Testis (tissue), 3 donors: Measurements from ENCODE around the gene MAML3. TPM values are rescaled to one million over a fixed set of nuclear protein-coding genes. Genes with fewer than 3 reads are reported as not detected.

ENCODE experiments used
- DNase-seq: peaks from one replicate; pipeline ENCODE4 v3.0.0-alpha.2; 2019
- H3K27ac ChIP-seq, 2 donors: fragments of 200-600 bp; sonication (generic); one replicate each; pipeline ENCODE4 v1.5.1; 2019
- H3K27me3 ChIP-seq: fragments of 200-600 bp; sonication (generic); one replicate; pipeline ENCODE4 v1.5.1; 2019
- H3K36me3 ChIP-seq: fragments of 200-600 bp; sonication (generic); one replicate; pipeline ENCODE4 v1.5.1; 2017; ENCODE audit warnings: low read depth; ENCODE audit errors: missing control alignments
- H3K4me1 ChIP-seq: fragments of 200-600 bp; sonication (generic); one replicate; pipeline ENCODE4 v1.5.1; 2019
- H3K4me3 ChIP-seq, 2 donors: fragments of 200-600 bp; sonication (generic); one replicate each; pipeline ENCODE4 v1.5.1; 2017 to 2019
- H3K9me3 ChIP-seq: fragments of 200-600 bp; sonication (generic); one replicate; pipeline ENCODE4 v1.5.1; 2017
- CTCF ChIP-seq, 3 experiments: fragments of 450-650 bp in 2 of 3; fragments of 200-600 bp in 1 of 3; sonication (generic) in 1 of 3; IDR thresholded peaks; one replicate each; pipeline ENCODE4 v1.5.1; 2016 to 2019; ENCODE audit warnings: antibody characterized with exemption in 3 of 3, mild to moderate bottlenecking in 2 of 3, moderate library complexity in 1 of 3
- POLR2A ChIP-seq: fragments of 450-650 bp; IDR thresholded peaks from one replicate; pipeline ENCODE4 v1.6.1; 2017; ENCODE audit warnings: antibody characterized with exemption, mild to moderate bottlenecking, moderate library complexity
- WGBS, 2 donors: methylation state at CpG; one replicate each; pipeline ENCODE4 v1.1.5; 2018; 5-methylcytosine and 5-hydroxymethylcytosine counted together
- intact Hi-C: fragments of 100-400 bp; cut with DNase I; formaldehyde crosslinking; loops from one replicate; pipeline ENCODE4 v1.15.1; 2023; ENCODE audit warnings: low total_unique reads
- polyA plus RNA-seq: library from polyadenylated mRNA; stranded (reverse); fragments of 350-450 nt; fragmentation: Illumina TruSeq; extraction: RNeasy Lipid Tissue Mini Kit (QIAGEN cat#74804); gene quantifications from one replicate; pipeline ENCODE4 v1.2.3, GENCODE V29; 2014; ENCODE audit warnings: low read depth, low replicate concordance; ENCODE audit not compliant: insufficient read depth
- total RNA-seq, 2 donors: library from RNA; depleted of rRNA; stranded (reverse); fragments of >200 nt; gene quantifications; one replicate each; pipeline ENCODE4 v1.2.3, GENCODE V29; 2016

MAML3 gene
- total and polyA plus RNA-seq, 3 donors from 2014 or later: 7.6 to 21.2 (median 18.8) TPM

GRCh38 chr4:139905489-139905888 lies 248.5 kb downstream of the MAML3 start:
- Histone ChIP-seq H3K4me3 (no peak overlapping the region), H3K27me3 (no peaks in the 10 kb centered on the region), H3K36me3 (no peaks in the 10 kb centered on the region), H3K9me3 (no peaks in the 10 kb centered on the region), H3K27ac (no peak overlapping the region), H3K4me1 (peaks cover 11% of the 10 kb centered on the region)
- TF ChIP-seq CTCF (IDR thresholded peaks at IDR 0.05) (no peak), POLR2A (no peak)
- 95 to 100% methylated on average over 1 of the region's 1 CpG for WGBS, 2 donors
- no peak for DNase-seq
- intact Hi-C loops: no loop called here

GRCh38 chr4:139904406-139904805 lies 249.6 kb downstream of the MAML3 start:
- Histone ChIP-seq H3K27me3 (no peaks in the 10 kb centered on the region), H3K9me3 (no peaks in the 10 kb centered on the region), H3K36me3 (no peaks in the 10 kb centered on the region), H3K4me1 (peaks cover 11% of the 10 kb centered on the region), H3K27ac (no peak overlapping the region), H3K4me3 (no peak overlapping the region)
- 86 to 95% methylated on average over 5 of the region's 5 CpGs for WGBS, 2 donors
- intact Hi-C loops: no loop called here
- no peak for DNase-seq
- no peak for TF ChIP-seq CTCF (IDR thresholded peaks at IDR 0.05)
- TF ChIP-seq POLR2A: no peak

- WGBS, 2 donors: 86 to 90% methylated on average over 2 of the region's 2 CpGs
- no peak overlapping the region for H3K27ac ChIP-seq
- TF ChIP-seq POLR2A: no peak
- TF ChIP-seq CTCF (IDR thresholded peaks at IDR 0.05): no peak
Observed at GRCh38 chr4:139903845-139904244, 250.1 kb downstream of the MAML3 start.

GRCh38 chr4:139902321-139903320 lies 251.4 kb downstream of the MAML3 start:
- TF ChIP-seq CTCF (IDR thresholded peaks at IDR 0.05) (peak in 1 of 3 experiments; percentile 10), POLR2A (no peak)
- H3K27ac ChIP-seq: peak overlapping the region; percentile 61 to 86
- peaks cover 11% of the 10 kb centered on the region for H3K4me1 ChIP-seq
- no peaks in the 10 kb centered on the region for H3K9me3 ChIP-seq
- 20 to 21% methylated on average over 11 to 16 of the region's 17 CpGs for WGBS, 2 donors
- peak; percentile 47 for DNase-seq
- H3K36me3 ChIP-seq: no peaks in the 10 kb centered on the region
- intact Hi-C loops: no loop called here
- no peaks in the 10 kb centered on the region for H3K27me3 ChIP-seq
- H3K4me3 ChIP-seq: peak overlapping the region; percentile 52 to 54

More at GRCh38 chr4:139903845-139904244, 250.1 kb downstream of the MAML3 start:
- H3K27me3 ChIP-seq: no peaks in the 10 kb centered on the region
- H3K4me3 ChIP-seq: no peak overlapping the region
- intact Hi-C loops: no loop called here
- H3K4me1 ChIP-seq: peaks cover 11% of the 10 kb centered on the region
- no peak for DNase-seq
- no peaks in the 10 kb centered on the region for H3K9me3 ChIP-seq
- no peaks in the 10 kb centered on the region for H3K36me3 ChIP-seq
